ENCODE data around the gene DNAH11. TPM values are rescaled to one million over a fixed set of nuclear protein-coding genes. Genes with fewer than 3 reads are reported as not detected.
"Not testable (repeated sequence)": the region's sequence is repeated elsewhere in the genome, so short reads cannot be mapped to it uniquely, and the experiment has no call there.

Gene DNAH11
- total and polyA plus RNA-seq, 2 of the 8 experiments (the other 6 are each of a cell fraction or from before 2014, with no cell fraction given), result 1.8 to 4.9 TPM

DNA sequence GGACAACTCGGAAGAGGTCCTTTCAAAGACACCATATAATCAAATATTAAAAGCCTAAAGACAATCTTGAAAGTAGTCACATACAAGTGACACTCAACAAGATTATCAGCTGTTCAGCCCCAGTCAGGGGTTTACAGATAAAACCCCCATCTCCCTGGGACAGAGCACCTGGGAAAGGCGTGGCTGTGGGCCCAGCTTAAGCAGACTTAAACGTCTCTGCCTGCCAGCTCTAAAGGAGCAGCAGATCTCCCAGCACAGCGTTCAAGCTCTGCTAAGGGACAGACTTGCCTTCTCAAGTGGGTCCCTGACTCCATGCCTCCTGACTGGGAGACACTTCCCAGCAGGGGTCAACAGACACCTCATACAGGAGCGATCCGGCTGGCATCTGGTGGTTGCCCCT lies 384.9 kb downstream of the DNAH11 start (continued):
- TF ChIP-seq KDM4A (IDR thresholded peaks at IDR 0.05; ENCODE audit: low read depth, low read length, severe bottlenecking) (no peak), CTBP2 (IDR thresholded peaks at IDR 0.05; ENCODE audit: borderline replicate concordance, insufficient read depth, insufficient read length, low read length) (no peak), POU5F1 (IDR thresholded peaks at IDR 0.05; ENCODE audit: low read depth, low read length) (no peak), BRCA1 (IDR thresholded peaks at IDR 0.05; ENCODE audit: low read depth, low read length) (no peak)

GRCh38 chr7:21933293-21933692 lies 390.5 kb downstream of the DNAH11 start:
- H3K23me2 ChIP-seq (ENCODE audit: low read depth, low read length); H2BK20ac ChIP-seq (ENCODE audit: low read length); H3K4me3 ChIP-seq (ENCODE audit: extremely low read depth in 1 of 4, insufficient read depth in 2 of 4, low read depth in 3 of 4, low read length in 4 of 4); DNase-seq (ENCODE audit: low read depth in 1 of 2, low spot score in 2 of 2); H3K9me3 ChIP-seq (ENCODE audit: insufficient read depth in 2 of 2, low read depth in 1 of 2, low read length in 1 of 2); H4K5ac ChIP-seq (ENCODE audit: insufficient read length, low read depth, low read length); H3K36me3 ChIP-seq (ENCODE audit: control insufficient read depth in 2 of 4, insufficient read depth in 4 of 4, low read length in 3 of 4); H3K4me1 ChIP-seq (replicated peaks in 1 of 4; ENCODE audit: control insufficient read depth in 3 of 4, insufficient read depth in 4 of 4, low read length in 3 of 4); H2BK5ac ChIP-seq (ENCODE audit: low read depth, low read length); H3K56ac ChIP-seq (replicated peaks; ENCODE audit: insufficient read length, low read depth, low read length); H4K8ac ChIP-seq (ENCODE audit: extremely low read depth, insufficient read depth, low read length); H3K4me2 ChIP-seq (ENCODE audit: insufficient read depth in 1 of 2, low read depth in 2 of 2, low read length in 2 of 2); H3K23ac ChIP-seq (ENCODE audit: insufficient read length); H2BK15ac ChIP-seq (ENCODE audit: low read length); H2AK5ac ChIP-seq (ENCODE audit: low read depth, low read length); POLR2A ChIA-PET (ENCODE audit: partially characterized antibody); H2BK120ac ChIP-seq (replicated peaks; ENCODE audit: low read depth, low read length); H2BK12ac ChIP-seq (ENCODE audit: low read depth, low read length); H4K91ac ChIP-seq (replicated peaks; ENCODE audit: insufficient read length, low read length); H3K79me1 ChIP-seq (ENCODE audit: low read depth, low read length); H3K4ac ChIP-seq (replicated peaks; ENCODE audit: insufficient read length, low read depth, low read length); H3K14ac ChIP-seq (ENCODE audit: insufficient read length); FAIRE-seq; H2AFZ ChIP-seq (ENCODE audit: low read length); H3K18ac ChIP-seq (ENCODE audit: extremely low read depth, low read length); H4K20me1 ChIP-seq (replicated peaks in 1 of 2; ENCODE audit: control insufficient read depth in 1 of 2, insufficient read depth in 2 of 2, low read length in 2 of 2); H3K9ac ChIP-seq (replicated peaks in 1 of 4; ENCODE audit: extremely low read depth in 1 of 4, low read depth in 3 of 4, low read length in 3 of 4); H3K27ac ChIP-seq (ENCODE audit: low read depth, low read length); H3K27me3 ChIP-seq (replicated peaks in 1 of 4; ENCODE audit: control insufficient read depth in 3 of 4, extremely low read depth in 1 of 4, insufficient read depth in 3 of 4, low read length in 3 of 4); CTCF ChIA-PET (ENCODE audit: partially characterized antibody): not testable (repeated sequence)
- WGBS, 2 experiments (ENCODE audit: extremely low coverage in 1 of 2, insufficient coverage in 1 of 2, insufficient read length in 1 of 2, insufficient replicate concordance in 2 of 2, low coverage in 1 of 2, low lambda C conversion rate in 2 of 2, missing lambda C conversion rate in 1 of 2), result 92% methylated on average over 2 of the region's 3 CpGs; no CpG with 5 or more reads in 1 of the 2 experiments
- peaks cover 3 to 98% of the 10 kb centered on the region in 2 experiments; a peak in 3 of 4 replicates for H3K79me2 ChIP-seq (ENCODE audit: control insufficient read depth in 1 of 2, insufficient read depth in 2 of 2, low read length in 2 of 2)
